DND-41 (cell line): ENCODE results near the gene OR10G7.

ENCODE experiments used
- EZH2 ChIP-seq: IDR thresholded peaks from 3 replicates; pipeline ENCODE4 v1.6.1; 2012; ENCODE audit warnings: borderline replicate concordance, low read depth, mild to moderate bottlenecking, moderate library complexity, low read length, inconsistent platforms; ENCODE audit not compliant: severe bottlenecking
- TF ChIP-seq, protein P1 (sequence below): IDR thresholded peaks from 2 replicates; pipeline ENCODE4 v1.5.1; 2012; ENCODE audit warnings: borderline replicate concordance, low read length, moderate library complexity, mild to moderate bottlenecking; ENCODE audit not compliant: poor library complexity, severe bottlenecking; ENCODE audit errors: extremely low read depth

DNA sequence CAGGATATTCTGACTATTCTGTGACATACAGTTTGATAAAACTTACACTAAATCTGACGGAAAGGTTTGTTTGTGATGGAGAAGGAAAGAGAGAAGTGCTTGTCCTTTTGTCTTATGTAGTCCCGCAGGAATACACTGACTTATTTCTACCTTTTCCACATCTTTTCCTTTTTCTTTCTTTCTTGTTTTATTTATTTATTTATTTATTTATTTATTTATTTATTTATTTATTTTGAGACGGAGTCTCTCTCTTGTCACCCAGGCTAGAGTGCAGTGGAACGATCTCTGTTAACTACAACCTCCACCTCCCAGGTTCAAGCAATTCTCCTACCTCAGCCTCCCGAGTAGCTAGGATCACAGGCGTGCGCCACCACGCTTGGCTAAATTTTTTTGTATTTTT, 31.0 kb upstream of the OR10G7 start:
- TF ChIP-seq, protein P1, sequence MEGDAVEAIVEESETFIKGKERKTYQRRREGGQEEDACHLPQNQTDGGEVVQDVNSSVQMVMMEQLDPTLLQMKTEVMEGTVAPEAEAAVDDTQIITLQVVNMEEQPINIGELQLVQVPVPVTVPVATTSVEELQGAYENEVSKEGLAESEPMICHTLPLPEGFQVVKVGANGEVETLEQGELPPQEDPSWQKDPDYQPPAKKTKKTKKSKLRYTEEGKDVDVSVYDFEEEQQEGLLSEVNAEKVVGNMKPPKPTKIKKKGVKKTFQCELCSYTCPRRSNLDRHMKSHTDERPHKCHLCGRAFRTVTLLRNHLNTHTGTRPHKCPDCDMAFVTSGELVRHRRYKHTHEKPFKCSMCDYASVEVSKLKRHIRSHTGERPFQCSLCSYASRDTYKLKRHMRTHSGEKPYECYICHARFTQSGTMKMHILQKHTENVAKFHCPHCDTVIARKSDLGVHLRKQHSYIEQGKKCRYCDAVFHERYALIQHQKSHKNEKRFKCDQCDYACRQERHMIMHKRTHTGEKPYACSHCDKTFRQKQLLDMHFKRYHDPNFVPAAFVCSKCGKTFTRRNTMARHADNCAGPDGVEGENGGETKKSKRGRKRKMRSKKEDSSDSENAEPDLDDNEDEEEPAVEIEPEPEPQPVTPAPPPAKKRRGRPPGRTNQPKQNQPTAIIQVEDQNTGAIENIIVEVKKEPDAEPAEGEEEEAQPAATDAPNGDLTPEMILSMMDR, result no peak
- TF ChIP-seq EZH2, result no peak
